Type B pancreatic cell (in vitro differentiated cells): ENCODE measurements around the gene UBA3. TPM values are rescaled to one million over a fixed set of nuclear protein-coding genes. Genes with fewer than 3 reads are reported as not detected.
A peak's percentile ranks its signal among the peaks of the same experiment; 100 is the strongest.

ENCODE experiments used
- DNase-seq: peaks from one replicate; pipeline ENCODE4 v3.0.0; 2021; ENCODE audit warnings: mixed read lengths; ENCODE audit not compliant: unreplicated experiment; ENCODE audit errors: extremely low spot score
- H3K27ac Mint-ChIP-seq: 2 replicates; pipeline ENCODE4 v1.8.0; 2021; ENCODE audit warnings: mild to moderate bottlenecking, mixed read lengths
- H3K27me3 Mint-ChIP-seq: 2 replicates; pipeline ENCODE4 v1.8.0; 2021; ENCODE audit warnings: mixed read lengths
- H3K36me3 Mint-ChIP-seq: 2 replicates; pipeline ENCODE4 v1.8.0; 2021; ENCODE audit warnings: mixed read lengths
- H3K4me1 Mint-ChIP-seq: one replicate; pipeline ENCODE4 v1.8.0; 2021; ENCODE audit warnings: mixed read lengths; ENCODE audit not compliant: unreplicated experiment
- H3K4me3 Mint-ChIP-seq: 2 replicates; pipeline ENCODE4 v1.8.0; 2021; ENCODE audit warnings: mild to moderate bottlenecking, mixed read lengths
- H3K9me3 Mint-ChIP-seq: 2 replicates; pipeline ENCODE4 v1.8.0; 2021; ENCODE audit warnings: mixed read lengths
- CTCF ChIP-seq: fragments of 200-600 bp; sonication (generic); conservative IDR thresholded peaks from 2 replicates; pipeline ENCODE4 v1.5.0; 2021; ENCODE audit warnings: antibody characterized with exemption, mild to moderate bottlenecking
- microRNA-seq: library from miRNA; unstranded; fragments of <30 nt; microRNA quantifications from one replicate; pipeline ENCODE4, GENCODE V29; 2020
- total RNA-seq: library from RNA; stranded (reverse); gene quantifications from 2 replicates; pipeline ENCODE4 v1.2.1, GENCODE V29; 2021; ENCODE audit warnings: low replicate concordance

The UBA3 gene
- total RNA-seq, 1 donor from 2014 or later: 68.5 TPM

DNA sequence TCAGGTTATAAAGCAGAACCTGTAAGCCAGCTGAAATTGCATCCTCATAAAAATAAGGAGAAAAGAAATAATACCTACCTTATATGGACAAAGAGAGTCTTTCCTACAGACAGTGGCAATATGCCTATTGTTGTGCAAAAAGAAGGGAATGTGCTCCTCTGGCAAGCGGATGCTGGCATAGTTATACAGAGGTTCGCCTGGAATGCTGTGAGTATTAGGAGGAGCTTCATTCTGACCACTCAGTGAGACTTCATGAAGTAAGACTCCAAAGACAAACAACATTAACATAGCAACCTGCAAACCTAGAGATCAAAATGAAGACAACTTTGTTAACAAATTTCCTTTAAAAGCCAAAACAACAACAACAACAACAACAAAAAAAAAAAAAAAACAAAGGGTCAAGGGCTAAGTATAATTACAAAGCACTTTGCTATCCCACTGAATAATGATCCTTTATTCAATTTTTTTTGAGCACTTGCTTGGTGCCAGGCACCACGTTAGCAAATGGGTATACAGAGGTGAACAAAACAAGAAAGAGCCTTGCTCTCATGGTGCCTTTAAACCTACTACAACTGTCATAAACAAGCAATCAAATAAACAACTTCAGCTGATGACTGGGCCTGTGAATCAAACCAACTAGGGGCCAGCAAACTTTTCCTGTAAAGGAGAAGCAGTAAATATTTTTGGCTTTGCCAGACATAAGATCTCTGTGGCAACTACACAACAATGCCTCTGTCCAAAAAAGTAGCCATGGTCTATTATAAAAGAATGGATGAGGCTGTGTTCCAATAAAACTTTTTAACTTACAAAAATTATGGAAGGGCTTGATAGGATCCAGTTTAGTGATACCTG, 70.4 kb downstream of the UBA3 start:
- peaks cover 19% of the 10 kb centered on the region for H3K4me1 Mint-ChIP-seq
- no peak overlapping the region for H3K27ac Mint-ChIP-seq
- DNase-seq: no peak
- TF ChIP-seq CTCF: no peak
- H3K9me3 Mint-ChIP-seq: no peaks in the 10 kb centered on the region
- H3K36me3 Mint-ChIP-seq: peaks cover 11% of the 10 kb centered on the region
- peak overlapping the region; percentile 26 for H3K4me3 Mint-ChIP-seq
- peaks cover 7% of the 10 kb centered on the region for H3K27me3 Mint-ChIP-seq

DNA sequence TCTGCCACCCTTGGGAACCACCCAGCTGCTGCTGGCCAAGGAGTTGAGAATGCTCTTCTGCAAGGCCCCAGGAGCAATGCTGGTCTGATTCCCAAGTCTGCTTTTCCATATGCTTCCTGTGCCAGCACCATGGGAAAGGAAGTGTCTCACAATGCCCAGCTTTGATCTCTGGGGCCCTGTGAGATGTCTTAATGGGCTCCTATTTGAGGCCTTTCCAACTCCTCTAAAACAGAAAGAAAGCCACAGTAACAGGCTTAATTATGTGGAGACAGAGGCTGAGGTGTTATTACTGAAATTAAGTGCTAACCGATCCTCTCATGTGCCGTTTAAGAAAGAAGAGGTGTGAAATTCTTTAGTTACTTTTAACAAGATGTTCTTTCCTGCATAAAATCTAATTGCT, 71.2 kb downstream of the UBA3 start:
- Mint-ChIP-seq H3K9me3 (no peaks in the 10 kb centered on the region), H3K36me3 (peaks cover 11% of the 10 kb centered on the region), H3K4me3 (no peak overlapping the region), H3K27ac (no peak overlapping the region), H3K27me3 (peaks cover 7% of the 10 kb centered on the region), H3K4me1 (peaks cover 15% of the 10 kb centered on the region)
- DNase-seq: no peak
- TF ChIP-seq CTCF: no peak

DNA sequence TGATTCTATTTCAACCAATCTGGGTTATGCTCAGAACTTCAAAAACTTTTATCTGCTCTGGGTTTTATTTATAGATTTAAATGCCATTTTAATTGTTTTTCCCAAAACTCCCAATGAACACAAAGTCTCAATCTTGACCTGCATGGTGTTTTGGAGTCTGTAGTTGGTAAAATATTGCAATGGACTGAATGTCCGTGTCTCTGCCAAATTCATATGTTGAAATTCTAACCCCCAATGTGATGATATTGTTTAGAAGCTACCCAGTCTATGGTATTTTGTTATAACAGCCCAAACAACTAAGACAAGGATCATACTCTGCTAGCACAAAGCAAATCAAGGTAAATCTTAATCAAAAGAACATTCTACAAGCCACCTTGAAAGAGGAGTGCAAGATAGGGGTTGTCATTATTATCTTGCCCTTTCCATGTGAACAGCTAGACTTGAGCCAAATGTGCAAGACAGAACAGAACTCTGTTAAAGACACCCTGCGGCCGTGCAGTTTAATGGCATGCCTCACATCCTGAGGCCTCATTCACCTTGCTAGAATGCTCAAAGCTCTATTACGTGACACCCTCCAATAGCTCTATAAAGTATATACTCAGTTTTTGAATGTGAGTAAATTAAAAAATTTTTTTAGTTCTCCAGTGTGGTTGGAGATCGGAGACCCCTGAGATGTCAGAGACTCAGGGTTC, 74.2 kb downstream of the UBA3 start:
- peaks cover 18% of the 10 kb centered on the region for H3K36me3 Mint-ChIP-seq
- no peak for TF ChIP-seq CTCF
- H3K4me1 Mint-ChIP-seq: peaks cover 4% of the 10 kb centered on the region
- H3K9me3 Mint-ChIP-seq: no peaks in the 10 kb centered on the region
- H3K27ac Mint-ChIP-seq: no peak overlapping the region
- DNase-seq: no peak
- H3K27me3 Mint-ChIP-seq: no peaks in the 10 kb centered on the region
- H3K4me3 Mint-ChIP-seq: no peak overlapping the region

DNA sequence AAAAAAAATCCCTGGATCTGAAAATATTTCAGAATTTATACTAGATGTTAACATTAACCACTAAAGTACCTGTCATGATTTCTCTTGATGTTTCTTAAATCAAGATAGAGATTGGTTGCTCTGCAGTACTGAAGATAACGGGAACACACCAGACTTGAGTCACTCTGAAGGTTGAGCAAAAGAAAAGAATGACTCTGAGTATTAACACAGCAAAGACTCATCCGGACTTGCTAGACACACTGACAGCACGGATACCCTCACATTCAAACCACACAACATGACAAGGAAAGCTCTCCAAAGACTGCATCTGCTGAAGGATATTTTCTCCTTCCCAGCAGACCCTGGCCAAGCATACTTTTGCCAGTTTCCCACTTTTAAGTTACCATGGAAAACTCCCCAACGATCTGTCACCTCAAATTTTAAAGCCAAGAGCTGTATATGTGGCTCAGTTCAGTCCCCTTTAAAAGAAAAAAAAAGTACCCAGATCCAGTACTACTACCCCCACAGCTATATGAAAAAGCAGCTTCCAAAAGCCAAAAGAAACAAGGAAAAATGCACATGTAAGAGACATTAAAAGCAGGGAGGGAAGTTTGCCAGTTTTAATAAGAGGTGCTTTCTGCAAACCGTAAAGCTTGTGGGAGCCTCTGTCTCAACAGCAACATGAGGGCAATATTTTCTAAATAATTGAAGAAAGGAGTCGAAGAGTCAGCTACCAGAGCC, 74.9 kb downstream of the UBA3 start:
- H3K36me3 Mint-ChIP-seq: peaks cover 18% of the 10 kb centered on the region
- peaks cover 4% of the 10 kb centered on the region for H3K4me1 Mint-ChIP-seq
- H3K27ac Mint-ChIP-seq: no peak overlapping the region
- no peak for TF ChIP-seq CTCF
- no peaks in the 10 kb centered on the region for H3K27me3 Mint-ChIP-seq
- no peak overlapping the region for H3K4me3 Mint-ChIP-seq
- no peak for DNase-seq
- H3K9me3 Mint-ChIP-seq: no peaks in the 10 kb centered on the region

Small RNA genes lying within 50 kb of the gene (microRNA-seq; reads per million reads assigned to microRNA genes)
- not detected for gene MIR3136

Other genes starting within 250 kb of the UBA3 start
- 0.31 and 0.63 TPM in 2 replicates for gene TAFA4, start 147.8 kb downstream of the UBA3 start, total RNA-seq
- 4.5 and 8.4 TPM in 2 replicates for gene EOGT, start 66.7 kb downstream of the UBA3 start, total RNA-seq
- gene TMF1, start 28.0 kb downstream of the UBA3 start, total RNA-seq: 34.6 and 47.6 TPM in 2 replicates
- 38.5 and 49.2 TPM in 2 replicates for gene ARL6IP5, start 4.6 kb upstream of the UBA3 start, total RNA-seq
- gene LMOD3, start 42.2 kb upstream of the UBA3 start, total RNA-seq: 0.12 TPM in 1 of 2 replicates, not detected in the other